GM19452 (cell line): ENCODE data around the gene ERCC6L.

Experiments
- ATAC-seq: cut with Tn5 transposase; IDR thresholded peaks from one replicate; pipeline ENCODE4 v1.9.1; 2021; ENCODE audit not compliant: unreplicated experiment

ERCC6L gene, protein sequence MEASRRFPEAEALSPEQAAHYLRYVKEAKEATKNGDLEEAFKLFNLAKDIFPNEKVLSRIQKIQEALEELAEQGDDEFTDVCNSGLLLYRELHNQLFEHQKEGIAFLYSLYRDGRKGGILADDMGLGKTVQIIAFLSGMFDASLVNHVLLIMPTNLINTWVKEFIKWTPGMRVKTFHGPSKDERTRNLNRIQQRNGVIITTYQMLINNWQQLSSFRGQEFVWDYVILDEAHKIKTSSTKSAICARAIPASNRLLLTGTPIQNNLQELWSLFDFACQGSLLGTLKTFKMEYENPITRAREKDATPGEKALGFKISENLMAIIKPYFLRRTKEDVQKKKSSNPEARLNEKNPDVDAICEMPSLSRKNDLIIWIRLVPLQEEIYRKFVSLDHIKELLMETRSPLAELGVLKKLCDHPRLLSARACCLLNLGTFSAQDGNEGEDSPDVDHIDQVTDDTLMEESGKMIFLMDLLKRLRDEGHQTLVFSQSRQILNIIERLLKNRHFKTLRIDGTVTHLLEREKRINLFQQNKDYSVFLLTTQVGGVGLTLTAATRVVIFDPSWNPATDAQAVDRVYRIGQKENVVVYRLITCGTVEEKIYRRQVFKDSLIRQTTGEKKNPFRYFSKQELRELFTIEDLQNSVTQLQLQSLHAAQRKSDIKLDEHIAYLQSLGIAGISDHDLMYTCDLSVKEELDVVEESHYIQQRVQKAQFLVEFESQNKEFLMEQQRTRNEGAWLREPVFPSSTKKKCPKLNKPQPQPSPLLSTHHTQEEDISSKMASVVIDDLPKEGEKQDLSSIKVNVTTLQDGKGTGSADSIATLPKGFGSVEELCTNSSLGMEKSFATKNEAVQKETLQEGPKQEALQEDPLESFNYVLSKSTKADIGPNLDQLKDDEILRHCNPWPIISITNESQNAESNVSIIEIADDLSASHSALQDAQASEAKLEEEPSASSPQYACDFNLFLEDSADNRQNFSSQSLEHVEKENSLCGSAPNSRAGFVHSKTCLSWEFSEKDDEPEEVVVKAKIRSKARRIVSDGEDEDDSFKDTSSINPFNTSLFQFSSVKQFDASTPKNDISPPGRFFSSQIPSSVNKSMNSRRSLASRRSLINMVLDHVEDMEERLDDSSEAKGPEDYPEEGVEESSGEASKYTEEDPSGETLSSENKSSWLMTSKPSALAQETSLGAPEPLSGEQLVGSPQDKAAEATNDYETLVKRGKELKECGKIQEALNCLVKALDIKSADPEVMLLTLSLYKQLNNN

DNA sequence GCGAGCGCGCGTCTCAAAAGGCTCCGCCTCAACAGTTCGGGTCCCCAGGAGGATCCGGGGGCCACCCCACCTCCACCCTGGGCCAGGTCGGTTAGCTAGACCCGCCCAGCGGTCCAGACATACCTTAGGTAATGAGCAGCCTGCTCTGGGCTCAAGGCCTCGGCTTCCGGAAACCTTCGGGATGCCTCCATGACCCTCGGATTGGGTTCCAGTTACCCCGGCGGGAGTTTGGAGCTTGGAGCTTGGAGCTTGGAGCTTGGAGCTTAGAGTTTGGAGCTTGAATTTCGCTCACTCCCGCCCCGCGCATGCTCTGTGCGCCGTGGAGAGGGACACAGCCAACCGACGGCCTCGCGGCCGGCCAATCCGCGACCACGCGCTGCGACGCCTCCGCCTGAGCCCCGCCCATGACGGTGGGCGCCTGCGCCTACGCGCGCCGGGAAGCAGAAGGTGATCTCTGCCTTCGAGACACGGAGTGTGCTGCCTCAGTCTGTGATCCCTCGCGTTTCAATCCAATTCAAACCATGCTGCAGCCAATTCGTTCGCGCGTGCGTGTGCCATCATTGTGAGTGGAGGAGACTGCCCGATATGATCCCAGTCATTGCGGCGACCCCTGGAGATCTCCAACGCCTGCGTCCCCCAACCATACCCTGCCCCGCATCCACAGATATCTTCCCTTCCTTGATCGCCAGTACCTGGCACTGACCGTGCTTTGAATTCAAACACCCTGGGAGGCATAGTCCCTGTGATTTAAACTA lies at the start of gene ERCC6L:
ERCC6L (minus strand) TSS at position 307 of the 755 bp plus-strand sequence; CDS start at position 191, 116 bp downstream.
- peak; percentile 98 for ATAC-seq

DNA sequence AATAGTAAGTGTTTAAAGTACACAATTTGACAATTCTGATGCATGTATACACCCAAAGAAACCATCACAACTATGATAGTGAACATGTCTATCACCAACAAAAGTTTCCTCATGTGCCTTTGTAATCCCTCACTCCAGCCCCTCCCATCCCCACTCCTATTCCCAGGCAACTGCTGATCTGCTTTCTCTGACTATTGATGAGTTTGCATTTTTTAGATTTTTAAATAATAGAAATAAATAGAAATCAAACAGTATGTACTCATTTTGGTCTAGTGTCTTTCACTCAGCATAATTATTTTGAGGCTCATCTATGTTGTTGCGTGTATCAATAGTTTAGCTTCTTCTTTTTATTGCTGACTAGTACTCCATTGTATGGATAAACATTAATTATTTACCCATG lies 43.5 kb upstream of the ERCC6L start:
- no peak for ATAC-seq

DNA sequence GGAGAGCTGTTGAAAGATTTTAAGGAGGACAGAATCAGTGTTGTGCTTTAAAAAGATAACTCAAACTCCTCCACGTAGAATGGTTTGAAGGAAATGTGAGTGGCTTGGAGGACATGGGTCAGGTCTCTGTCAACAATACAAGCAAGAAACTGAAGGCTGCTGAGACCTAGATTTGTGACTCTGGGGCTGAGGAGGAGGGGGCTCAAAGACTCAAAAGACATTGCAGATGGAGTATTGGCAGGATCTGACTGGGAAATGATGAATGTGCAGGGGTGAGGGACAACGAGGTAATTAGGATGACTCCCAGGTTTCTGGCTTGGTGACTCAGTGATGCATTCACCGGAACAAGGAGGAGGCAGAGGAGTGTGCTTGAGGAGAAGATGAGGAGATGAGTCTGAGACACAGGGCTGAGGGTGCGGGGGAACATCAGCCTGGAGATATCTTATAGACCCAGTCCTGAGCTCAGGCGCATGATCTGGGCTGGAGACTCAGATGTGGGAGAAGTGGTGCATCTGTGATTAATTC lies 41.6 kb upstream of the ERCC6L start:
- no peak for ATAC-seq

DNA sequence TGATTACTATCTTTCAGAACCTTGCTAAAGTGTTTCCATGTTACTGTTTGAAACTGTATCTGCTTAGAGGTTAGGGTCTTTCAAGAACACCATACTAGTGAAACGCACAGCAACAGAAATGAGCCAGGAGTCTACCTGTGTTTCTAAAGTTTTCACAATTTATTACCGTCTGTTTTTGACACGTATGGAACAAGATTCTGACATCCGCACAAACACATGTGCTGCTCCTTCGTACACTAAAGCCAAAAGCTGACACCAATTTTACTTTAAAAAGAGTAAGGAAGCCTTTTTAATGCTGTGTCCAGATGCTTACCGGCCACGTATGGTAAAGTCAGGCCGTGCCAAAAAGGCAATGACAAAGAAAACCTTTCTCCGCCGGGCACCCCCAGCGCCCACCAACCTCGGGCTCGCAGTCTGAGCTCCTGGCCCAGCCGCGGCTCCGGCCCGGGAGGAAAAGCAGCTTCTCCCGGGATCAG lies 37.7 kb upstream of the ERCC6L start:
- no peak for ATAC-seq

DNA sequence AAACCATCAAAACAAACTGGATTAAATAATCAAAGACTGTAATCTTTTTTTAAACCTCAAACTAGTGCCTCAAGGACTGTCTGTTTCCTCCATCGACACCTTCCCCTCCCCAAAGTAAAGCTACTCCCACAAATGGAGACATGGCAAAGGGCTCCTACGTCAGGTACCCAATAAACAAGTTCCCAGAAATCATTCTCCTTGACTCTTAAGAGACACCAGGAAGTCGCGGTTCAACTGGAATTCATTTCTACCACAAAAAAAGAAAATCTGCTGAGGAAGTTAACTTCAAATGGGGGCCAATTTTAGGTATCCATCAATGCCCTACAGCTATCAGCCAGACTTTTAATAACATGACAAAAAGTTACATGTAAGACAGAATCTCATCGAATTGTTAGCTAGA lies 35.7 kb upstream of the ERCC6L start:
- ATAC-seq = no peak

DNA sequence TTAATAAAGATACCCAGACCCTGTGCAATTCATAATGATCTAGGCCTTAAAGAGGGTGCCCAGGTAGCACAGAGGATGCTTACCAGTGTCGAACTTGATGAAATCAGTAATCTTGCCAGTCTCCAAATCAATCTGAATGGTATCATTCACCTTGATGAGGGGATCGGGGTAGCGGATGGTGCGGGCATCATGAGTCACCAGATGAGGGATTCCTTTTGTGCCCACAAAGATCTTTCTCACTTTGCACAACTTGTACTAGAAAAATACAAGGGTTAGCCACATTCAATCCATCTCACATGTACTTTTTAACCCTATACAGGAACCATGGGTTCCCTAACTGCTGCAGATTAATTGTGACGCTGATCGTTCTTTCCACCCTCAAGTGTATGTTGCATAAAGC lies 34.9 kb upstream of the ERCC6L start:
- no peak for ATAC-seq

DNA sequence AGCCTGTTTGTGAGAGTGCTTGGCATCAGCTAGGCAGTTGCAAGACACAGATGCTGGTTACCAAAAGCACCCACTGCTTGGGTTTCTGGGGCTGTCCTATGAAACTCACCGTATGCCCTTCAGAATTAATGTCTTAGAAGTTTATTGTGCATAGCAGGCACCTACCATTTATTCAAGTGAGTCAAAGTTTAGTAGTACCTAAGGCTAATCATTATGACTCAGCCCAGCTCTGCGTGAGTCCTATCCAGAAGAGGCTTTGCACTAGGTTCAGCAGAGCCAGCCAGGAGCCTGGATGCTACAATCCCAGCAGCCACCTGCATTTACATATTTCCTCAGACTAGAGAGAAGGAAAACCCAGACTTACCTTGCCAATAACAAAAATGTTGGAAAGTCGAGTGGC lies 34.0 kb upstream of the ERCC6L start:
- no peak for ATAC-seq

DNA sequence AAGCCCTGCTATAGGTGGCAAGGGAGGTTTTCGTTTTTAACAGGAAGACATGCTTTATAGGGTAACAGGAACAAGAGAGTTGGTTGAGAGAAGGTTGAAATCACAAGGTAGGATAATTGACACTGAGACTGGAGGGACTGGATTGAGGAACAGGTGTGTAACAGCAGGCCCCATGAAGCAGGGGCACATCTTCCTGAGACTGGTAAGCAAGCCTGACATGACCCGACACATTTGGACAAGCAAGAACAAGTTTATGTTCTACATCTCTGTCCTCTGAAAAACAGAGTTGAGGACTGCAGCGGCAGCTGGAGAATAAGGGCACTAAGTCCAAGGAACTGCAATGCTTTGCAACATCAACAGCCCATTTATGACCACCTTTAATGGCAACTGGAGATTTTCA lies 33.0 kb upstream of the ERCC6L start:
- ATAC-seq = no peak

DNA sequence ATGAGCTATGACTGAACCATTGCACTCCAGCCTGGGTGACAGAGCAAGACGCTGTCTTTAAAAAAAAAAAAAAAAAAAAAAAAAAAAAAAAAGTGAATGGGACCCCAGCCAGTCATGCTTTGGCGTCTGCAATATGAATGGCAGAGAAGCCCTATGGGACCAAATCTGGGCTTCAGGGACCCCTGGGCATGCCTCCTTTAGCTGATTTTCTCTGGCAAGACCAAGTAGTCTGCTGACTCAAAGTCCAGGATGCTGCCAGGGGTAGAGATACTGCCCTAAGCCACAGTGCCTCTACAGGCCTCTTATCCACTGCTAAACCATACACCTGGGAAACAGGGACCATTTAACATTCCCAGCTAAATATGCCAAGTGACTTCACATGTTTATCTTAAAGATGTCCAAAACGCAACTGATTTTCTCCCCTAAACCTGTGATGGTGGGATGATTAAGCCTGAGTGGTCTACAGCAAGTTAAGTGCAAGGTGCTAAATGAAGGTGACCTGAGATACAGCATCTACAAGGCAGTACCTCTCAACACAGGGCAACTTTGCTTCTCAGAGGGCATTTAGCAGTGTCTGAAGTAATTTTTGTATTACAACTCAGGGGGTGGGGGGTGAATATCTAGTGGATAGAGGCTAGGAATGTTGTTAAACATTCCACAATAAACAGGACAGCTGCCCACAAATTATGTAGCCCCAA lies 32.4 kb upstream of the ERCC6L start:
- ATAC-seq = no peak

DNA sequence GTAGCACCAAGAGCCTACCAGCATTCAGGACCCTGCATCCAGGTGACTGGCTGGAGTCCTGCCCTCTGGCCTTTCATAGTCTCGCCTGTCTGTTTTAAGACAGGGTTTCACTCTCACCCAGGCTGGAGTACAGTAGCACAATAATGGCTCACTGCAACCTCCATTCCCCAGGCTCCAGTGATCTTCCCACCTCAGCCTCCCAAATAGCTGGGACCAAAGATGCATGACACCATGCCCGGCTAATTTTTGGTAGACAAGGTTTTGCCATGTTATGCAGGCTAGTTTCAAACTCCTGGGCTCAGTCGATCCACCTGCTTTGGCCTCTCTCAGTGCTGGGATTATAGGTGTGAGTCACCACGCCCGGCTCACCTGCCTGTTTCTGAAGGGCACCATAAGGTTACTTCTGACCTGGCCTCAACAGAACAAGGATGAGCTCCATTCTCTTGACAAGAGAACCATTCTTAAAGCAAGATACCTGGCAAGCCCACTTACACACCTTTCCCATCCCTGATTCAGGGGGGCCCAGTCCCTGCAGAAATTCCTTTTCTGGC lies 31.6 kb upstream of the ERCC6L start:
- ATAC-seq = no peak

DNA sequence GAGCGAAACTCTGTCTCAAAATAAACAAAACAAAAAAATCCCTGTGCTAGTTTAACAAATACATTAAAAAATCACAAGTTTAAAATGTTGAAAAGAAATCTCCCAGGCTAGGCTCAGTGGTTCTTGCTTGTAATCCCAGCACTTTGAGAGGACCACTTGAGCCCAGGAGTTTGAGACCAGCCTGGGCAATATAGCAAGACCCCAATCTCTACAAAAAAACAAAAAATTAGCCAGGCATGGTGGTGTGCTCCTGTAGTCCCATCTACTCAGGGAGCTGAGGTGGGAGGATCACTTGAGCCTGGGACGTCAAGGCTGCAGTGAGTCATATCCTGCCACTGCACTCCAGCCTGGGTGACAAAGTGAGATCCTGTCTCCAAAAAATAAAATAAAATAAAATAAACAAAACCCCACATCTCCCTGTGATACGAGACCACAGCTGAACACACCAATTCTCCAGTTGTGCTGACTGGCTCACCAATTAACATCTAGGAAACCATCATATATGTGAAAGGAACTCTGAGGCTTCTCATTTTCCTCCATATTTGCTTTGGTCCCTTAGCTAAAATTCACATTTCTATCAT lies 30.9 kb upstream of the ERCC6L start:
- no peak for ATAC-seq

DNA sequence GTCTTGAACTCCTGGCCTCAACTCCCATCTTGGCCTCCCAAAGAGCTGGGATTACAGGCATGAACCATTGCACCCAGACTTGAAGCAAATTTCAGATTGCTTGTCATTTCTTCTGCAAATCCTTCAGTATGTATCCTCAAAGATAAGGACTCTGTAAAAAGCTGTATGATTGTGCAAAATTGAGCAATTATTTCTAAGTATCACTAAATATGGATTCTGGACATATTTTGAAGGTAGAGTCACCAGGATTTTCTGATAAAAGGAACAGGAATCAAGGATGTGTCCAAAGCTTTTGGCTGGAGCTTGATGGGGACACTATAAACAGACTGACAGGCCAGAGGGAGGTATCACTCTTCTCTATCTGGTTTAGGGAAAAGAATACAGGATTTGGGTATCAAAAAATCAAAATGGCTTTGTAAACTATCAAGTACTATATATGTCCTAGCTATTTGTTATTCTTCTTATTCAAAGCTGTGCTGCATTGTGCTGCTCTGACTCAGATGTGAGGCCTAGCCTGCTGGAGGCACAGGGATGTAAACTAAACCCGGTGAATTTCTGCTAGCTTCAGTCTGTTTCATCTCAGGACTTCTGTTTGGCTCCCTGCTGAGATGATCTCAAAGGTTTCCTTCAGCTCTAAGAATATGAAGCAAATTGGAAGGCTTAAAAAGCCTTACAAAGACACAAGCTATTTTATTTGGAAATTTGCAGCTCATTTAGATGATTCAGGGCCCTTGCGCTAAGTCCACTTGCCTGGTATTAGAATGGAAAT lies 30.0 kb upstream of the ERCC6L start:
- ATAC-seq = no peak

DNA sequence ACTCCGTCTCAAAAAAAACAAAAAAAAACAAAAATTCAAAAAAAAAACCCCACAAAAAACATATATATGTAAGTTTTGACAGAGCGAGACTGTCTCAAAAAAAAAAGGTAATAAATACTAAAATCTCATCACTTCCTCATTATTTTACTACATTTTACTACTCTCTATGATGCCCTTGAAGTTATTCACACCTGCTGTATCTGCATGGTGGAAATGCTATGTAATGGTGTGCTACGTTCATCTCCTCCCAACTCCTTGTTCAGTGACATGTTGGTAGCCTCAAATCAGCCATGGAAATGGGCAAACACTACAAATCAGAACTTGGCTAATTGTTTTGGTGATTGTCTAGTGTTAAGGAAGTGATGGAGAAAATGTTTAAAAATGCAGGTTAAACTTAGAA lies 26.4 kb upstream of the ERCC6L start:
- ATAC-seq = no peak

DNA sequence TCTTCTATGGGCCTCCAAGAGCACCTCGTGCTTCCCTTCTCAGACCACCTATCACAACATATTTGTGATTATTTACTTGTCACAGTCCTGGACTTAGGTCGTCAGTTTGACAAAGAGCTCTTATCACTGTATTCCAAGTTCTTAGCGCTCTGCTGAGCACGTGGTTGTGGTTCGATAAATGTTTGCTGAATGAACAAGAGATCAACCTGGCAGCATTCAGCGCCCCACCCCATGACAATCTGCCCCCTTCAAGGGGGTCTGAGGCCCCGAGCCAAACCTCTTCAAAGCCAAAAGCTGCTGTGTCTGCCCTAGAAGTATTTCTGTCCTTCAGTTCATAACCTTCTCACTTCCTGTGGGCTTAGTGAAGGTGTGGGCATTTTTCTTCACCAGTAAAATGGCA lies 23.2 kb upstream of the ERCC6L start:
- ATAC-seq = no peak

DNA sequence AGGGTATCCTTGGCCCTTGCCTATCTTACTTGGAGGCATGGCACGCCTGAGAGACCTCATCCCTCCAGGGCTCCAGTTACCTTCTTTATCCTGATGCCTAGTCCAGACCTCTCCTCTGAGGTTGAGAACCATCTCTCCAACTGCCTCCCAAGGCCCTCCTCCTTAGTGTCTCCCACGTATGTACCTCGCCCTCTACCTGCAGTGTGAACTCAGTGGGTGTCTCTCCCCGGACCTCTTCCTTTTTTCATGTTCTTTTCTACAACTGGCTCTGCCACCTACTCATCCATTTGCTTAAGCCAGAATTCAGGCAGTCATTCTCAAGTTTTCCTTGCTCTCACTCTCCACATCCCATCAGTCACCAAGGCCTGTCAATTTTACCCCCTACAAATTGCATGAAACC lies 21.6 kb upstream of the ERCC6L start:
- no peak for ATAC-seq

DNA sequence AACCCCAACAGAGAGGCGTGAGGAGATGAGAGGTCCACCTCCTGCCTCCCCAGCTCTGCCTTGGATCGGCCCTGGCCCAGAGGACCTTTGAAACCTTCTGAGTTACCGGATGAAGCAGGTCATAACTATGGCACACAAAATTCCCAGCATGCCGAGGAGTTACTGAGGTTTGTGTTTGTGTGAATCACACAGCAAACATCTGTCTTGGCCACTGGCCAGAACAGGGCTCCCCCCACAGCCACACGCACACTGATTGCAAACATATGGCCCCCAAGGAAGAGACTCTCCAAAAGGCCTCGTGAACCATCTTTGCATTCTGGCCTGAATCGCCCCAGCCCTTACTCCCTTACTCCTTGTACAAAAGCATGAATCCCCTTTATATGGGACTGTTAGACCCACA lies 19.3 kb upstream of the ERCC6L start:
- no peak for ATAC-seq

DNA sequence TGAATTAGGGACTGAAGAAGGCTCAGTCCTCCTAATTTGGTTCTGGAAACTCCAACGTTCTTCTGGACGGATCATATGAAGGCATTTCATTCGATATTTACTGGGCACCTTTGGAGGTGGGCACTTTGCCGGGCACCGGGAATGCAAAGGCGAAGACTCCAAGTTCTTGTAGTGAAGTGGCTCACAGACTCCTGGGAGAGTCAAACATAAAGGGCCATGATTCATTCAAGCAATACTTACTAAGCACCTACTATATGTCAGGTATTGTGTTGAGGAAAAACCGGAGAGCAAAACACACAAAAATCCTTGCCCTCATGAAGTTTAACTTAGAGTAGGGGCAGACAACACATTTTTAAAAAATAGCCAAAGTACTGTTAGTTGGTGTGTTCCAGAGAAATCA lies 17.0 kb upstream of the ERCC6L start:
- no peak for ATAC-seq

DNA sequence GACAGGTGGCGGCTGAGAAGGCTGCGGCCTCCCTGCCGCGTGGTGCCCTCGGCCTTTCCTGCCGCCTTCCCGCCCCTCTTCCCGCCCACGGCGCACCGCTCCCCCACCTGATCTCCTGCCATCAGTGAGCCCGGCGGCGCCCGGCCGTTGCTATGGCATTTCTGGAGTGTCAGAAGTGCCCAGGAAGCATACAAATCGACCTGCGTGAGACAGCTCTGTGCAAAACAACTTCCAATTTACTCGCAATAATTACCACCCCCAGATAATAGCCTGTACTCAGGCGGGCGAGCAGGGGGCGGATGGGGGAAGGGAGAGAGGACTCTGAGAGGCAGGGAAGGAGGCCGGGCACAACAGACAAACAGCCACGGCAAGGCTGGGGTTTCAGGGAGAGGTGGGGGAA lies 16.6 kb upstream of the ERCC6L start:
- ATAC-seq = no peak
